ENCODE results near the gene THSD4. TPM values are rescaled to one million over a fixed set of nuclear protein-coding genes. Genes with fewer than 3 reads are reported as not detected.

Gene THSD4
- total RNA-seq, 6 experiments from 2014 or later: 5.2 to 21.8 (median 13.7) TPM

DNA sequence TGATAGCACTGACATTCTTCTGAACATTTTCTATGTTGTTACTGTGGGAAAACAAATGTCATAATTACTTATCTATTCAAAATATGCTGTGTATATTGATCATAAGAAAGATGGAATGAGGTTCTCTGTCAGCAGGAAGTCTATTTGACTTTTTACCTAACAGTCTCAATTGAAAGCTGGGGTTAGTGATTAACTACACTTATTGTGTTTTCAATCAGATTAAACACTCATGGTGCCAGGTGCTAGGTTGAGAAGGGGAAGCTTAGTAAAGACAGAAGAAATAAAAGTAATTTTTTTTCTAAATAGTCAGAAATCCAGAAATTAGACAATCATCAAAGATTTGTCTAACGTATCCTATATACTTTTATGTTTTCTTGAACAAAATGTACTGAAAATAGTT, 414.1 kb downstream of the THSD4 start:
- no peaks in the 10 kb centered on the region for H3K9me3 ChIP-seq
- ATAC-seq (peak; percentile 57 to 76 (median 69)), DNase-seq (no peak)
- H3K4me1 ChIP-seq: peaks cover 0 to 18% (median 5%) of the 10 kb centered on the region in 4 donors
- TF ChIP-seq, protein P1, sequence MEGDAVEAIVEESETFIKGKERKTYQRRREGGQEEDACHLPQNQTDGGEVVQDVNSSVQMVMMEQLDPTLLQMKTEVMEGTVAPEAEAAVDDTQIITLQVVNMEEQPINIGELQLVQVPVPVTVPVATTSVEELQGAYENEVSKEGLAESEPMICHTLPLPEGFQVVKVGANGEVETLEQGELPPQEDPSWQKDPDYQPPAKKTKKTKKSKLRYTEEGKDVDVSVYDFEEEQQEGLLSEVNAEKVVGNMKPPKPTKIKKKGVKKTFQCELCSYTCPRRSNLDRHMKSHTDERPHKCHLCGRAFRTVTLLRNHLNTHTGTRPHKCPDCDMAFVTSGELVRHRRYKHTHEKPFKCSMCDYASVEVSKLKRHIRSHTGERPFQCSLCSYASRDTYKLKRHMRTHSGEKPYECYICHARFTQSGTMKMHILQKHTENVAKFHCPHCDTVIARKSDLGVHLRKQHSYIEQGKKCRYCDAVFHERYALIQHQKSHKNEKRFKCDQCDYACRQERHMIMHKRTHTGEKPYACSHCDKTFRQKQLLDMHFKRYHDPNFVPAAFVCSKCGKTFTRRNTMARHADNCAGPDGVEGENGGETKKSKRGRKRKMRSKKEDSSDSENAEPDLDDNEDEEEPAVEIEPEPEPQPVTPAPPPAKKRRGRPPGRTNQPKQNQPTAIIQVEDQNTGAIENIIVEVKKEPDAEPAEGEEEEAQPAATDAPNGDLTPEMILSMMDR (IDR thresholded peaks at IDR 0.05): no peak
- no peak for TF ChIP-seq POLR2A (IDR thresholded peaks at IDR 0.05)
- H3K4me3 ChIP-seq: no peak overlapping the region
- WGBS (ENCODE audit: insufficient coverage, low coverage, low lambda C conversion rate, missing lambda C conversion rate): 80% methylated on average over 1 of the region's 1 CpG
- no peaks in the 10 kb centered on the region for H3K27me3 ChIP-seq
- H3K27ac ChIP-seq: no peak overlapping the region
- intact Hi-C loops (cut with DNase I): no loop called here
- H3K36me3 ChIP-seq: no peaks in the 10 kb centered on the region

DNA sequence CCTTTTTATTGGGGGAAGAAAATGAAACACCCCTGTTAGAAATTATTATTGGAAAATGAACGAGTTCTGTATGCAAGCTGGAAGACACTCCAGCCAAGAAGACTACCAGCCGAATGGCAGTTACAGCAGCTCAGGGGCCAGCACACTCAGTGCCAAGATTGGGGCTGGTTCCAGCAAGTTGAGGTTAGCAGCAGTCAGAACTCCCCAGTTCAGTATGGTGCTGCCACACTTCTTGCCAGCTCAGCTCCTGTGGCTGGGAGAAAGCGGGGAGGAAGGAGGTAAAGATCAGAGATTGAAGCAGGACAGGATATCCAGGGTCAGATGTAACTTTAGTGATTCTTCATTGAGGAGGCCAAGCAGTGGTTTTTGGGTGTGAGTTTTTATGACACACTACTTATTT, 414.8 kb downstream of the THSD4 start:
- TF ChIP-seq, protein P1 (IDR thresholded peaks at IDR 0.05): no peak
- TF ChIP-seq POLR2A (IDR thresholded peaks at IDR 0.05): no peak
- H3K9me3 ChIP-seq: no peaks in the 10 kb centered on the region
- H3K27me3 ChIP-seq: no peaks in the 10 kb centered on the region
- H3K27ac ChIP-seq: no peak overlapping the region
- peaks cover 0 to 18% (median 5%) of the 10 kb centered on the region in 4 donors for H3K4me1 ChIP-seq
- intact Hi-C loops (cut with DNase I): no loop called here
- H3K36me3 ChIP-seq: no peaks in the 10 kb centered on the region
- 38% methylated on average over 2 of the region's 3 CpGs for WGBS (ENCODE audit: insufficient coverage, low coverage, low lambda C conversion rate, missing lambda C conversion rate)
- DNase-seq: no peak
- no peak overlapping the region for H3K4me3 ChIP-seq
- ATAC-seq: peak in 2 of 4 donors; percentile 23 to 28

DNA sequence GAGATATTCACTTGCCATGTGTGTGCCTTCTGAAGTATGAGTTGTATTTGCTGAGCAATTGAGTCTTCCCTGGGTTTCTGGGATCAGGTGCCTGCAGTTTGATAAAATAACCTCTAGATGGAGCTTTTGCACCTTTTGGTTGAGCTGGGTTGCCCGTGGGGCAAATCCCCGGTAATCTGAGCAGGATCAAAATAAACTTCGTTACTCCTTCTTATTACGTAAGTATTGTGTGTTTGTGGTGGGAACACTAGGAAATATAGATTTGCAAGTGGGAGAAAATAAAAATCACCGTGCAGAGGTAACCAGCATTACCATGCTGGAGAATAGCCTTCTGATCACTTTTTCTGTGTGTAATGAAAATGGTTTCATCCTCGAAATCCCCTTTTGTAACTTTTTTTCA, 417.7 kb downstream of the THSD4 start:
- intact Hi-C loops (cut with DNase I): no loop called here
- TF ChIP-seq, protein P1 (IDR thresholded peaks at IDR 0.05): peak; percentile 39 to 75 (median 60)
- TF ChIP-seq POLR2A (IDR thresholded peaks at IDR 0.05): no peak

DNA sequence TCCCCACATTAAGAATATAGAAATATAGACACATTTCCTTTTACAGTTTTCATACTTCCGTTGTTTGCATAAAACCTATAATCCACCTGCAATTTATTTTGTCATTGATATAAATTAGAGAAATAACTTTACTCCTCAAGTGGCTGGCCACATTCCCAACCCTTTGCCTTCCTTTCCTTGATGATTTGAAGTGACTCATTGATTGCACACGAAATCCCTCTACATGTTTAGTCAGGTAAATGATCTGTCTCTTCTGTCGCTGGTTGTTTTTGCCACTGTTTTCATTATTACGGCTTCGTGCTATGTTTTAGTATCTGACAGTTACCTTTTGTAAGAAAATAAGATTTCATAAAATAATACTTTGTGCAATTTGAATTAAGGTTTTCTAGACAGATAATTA, 422.9 kb downstream of the THSD4 start:
- TF ChIP-seq, protein P1 (IDR thresholded peaks at IDR 0.05): no peak
- TF ChIP-seq POLR2A (IDR thresholded peaks at IDR 0.05): no peak
- Histone ChIP-seq H3K4me3 (no peak overlapping the region), H3K9me3 (no peaks in the 10 kb centered on the region), H3K27me3 (no peaks in the 10 kb centered on the region), H3K36me3 (no peaks in the 10 kb centered on the region), H3K4me1 (no peaks in the 10 kb centered on the region), H3K27ac (no peak overlapping the region)
- 85% methylated on average over 5 of the region's 5 CpGs for WGBS (ENCODE audit: insufficient coverage, low coverage, low lambda C conversion rate, missing lambda C conversion rate)
- intact Hi-C loops (cut with DNase I): no loop called here
- DNase-seq: no peak
- ATAC-seq: no peak

More for the DNA sequence above, 417.7 kb downstream of the THSD4 start:
- 44% methylated on average over 6 of the region's 6 CpGs for WGBS (ENCODE audit: insufficient coverage, low coverage, low lambda C conversion rate, missing lambda C conversion rate)
- Histone ChIP-seq H3K27me3 (no peaks in the 10 kb centered on the region), H3K27ac (no peak overlapping the region), H3K4me1 (peaks cover 0 to 15% (median 5%) of the 10 kb centered on the region in 4 donors), H3K36me3 (no peaks in the 10 kb centered on the region), H3K9me3 (no peaks in the 10 kb centered on the region), H3K4me3 (no peak overlapping the region)
- DNase-seq: no peak
- peak; percentile 71 to 84 (median 76) for ATAC-seq

DNA sequence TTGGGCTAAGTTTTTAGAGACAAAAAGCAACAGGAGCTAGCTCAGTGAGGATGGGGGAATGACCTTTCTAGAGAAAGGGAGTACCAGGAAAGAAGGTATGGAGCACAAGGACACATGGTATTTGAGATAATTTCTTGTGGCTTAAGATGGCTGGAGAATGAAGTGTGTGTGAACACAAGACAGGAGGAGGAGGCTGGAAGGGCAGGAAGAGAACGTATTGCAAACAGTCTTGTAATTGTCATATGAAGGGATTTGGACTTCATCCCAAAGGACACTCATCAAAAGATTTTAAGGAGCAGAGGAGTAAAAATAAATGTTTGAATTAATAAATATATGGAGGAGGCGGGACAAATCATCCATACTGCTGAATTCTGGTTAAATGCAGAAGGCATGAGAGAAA, 426.5 kb downstream of the THSD4 start:
- no peak for ATAC-seq
- no peak overlapping the region for H3K27ac ChIP-seq
- 80% methylated on average over 1 of the region's 2 CpGs for WGBS (ENCODE audit: insufficient coverage, low coverage, low lambda C conversion rate, missing lambda C conversion rate)
- no peaks in the 10 kb centered on the region for H3K36me3 ChIP-seq
- no peaks in the 10 kb centered on the region for H3K9me3 ChIP-seq
- H3K4me1 ChIP-seq: no peaks in the 10 kb centered on the region
- no peak for DNase-seq
- H3K4me3 ChIP-seq: no peak overlapping the region
- no peaks in the 10 kb centered on the region for H3K27me3 ChIP-seq
- intact Hi-C loops (cut with DNase I): no loop called here
- no peak for TF ChIP-seq POLR2A (IDR thresholded peaks at IDR 0.05)
- TF ChIP-seq, protein P1 (IDR thresholded peaks at IDR 0.05): no peak
